ENCODE data around the gene UBL5.

UBL5 gene

DNA sequence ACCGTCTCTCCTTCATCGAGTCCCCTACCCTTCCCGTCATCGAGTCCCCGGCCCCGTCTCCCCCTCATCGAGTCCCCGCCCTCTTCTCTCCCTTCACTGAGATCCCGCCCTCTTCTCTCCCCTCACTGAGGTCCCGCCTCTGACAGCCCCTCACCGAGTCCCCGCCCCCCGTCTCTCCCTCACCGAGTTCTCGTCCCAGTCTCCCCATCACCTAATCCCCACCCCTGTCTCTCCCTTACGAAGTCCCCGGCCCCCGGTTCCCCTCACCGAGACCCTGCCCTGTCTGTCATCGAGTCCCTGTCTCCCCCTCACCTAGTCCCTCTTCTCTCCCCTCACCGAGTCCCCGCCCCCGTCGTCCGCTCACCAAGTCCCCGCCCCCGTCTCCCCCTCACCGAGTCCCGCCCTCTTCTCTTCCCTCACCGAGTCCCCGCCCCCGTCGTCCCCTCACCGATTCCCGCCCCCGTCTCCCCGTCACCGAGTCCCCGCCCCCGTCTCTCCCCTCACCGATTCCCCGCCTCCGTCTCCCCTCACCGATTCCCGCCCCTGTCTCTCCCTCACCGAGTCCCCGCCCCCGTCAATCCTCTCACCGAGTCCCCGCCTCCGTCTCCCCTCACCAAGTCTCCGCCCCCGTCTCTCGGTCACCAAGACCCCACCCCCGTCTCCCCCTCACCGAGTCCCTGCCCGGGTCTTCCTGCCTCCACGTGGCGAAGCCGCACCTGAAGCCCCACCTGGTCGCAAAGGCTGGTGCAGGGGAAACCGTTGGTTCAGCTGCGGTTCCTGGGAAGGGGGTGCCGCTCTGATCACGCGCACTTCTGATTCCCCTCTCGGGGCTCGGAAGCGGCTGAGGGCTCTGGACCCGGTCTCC is 35.3 kb upstream of the UBL5 start:
- Histone ChIP-seq H3K36me3 (ENCODE audit: control insufficient read depth, insufficient read depth, low read length) (no peaks in the 10 kb centered on the region), H3K4me2 (ENCODE audit: low read length) (peak overlapping the region; percentile 97), H3K9ac (no peak overlapping the region), H3K27ac (peak overlapping the region; percentile 93), H3K4me3 (ENCODE audit: low read depth, low read length) (peak overlapping the region; percentile 86), H2AFZ (peak overlapping the region; percentile 96), H3K9me3 (ENCODE audit: control insufficient read depth, low read length) (no peaks in the 10 kb centered on the region), H3K27me3 (ENCODE audit: control insufficient read depth, insufficient read depth, low read length) (no peaks in the 10 kb centered on the region), H3K4me1 (no peaks in the 10 kb centered on the region), H3K79me2 (no peaks in the 10 kb centered on the region)
- TF ChIP-seq, protein P1, sequence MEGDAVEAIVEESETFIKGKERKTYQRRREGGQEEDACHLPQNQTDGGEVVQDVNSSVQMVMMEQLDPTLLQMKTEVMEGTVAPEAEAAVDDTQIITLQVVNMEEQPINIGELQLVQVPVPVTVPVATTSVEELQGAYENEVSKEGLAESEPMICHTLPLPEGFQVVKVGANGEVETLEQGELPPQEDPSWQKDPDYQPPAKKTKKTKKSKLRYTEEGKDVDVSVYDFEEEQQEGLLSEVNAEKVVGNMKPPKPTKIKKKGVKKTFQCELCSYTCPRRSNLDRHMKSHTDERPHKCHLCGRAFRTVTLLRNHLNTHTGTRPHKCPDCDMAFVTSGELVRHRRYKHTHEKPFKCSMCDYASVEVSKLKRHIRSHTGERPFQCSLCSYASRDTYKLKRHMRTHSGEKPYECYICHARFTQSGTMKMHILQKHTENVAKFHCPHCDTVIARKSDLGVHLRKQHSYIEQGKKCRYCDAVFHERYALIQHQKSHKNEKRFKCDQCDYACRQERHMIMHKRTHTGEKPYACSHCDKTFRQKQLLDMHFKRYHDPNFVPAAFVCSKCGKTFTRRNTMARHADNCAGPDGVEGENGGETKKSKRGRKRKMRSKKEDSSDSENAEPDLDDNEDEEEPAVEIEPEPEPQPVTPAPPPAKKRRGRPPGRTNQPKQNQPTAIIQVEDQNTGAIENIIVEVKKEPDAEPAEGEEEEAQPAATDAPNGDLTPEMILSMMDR (IDR thresholded peaks at IDR 0.05), result no peak

DNA sequence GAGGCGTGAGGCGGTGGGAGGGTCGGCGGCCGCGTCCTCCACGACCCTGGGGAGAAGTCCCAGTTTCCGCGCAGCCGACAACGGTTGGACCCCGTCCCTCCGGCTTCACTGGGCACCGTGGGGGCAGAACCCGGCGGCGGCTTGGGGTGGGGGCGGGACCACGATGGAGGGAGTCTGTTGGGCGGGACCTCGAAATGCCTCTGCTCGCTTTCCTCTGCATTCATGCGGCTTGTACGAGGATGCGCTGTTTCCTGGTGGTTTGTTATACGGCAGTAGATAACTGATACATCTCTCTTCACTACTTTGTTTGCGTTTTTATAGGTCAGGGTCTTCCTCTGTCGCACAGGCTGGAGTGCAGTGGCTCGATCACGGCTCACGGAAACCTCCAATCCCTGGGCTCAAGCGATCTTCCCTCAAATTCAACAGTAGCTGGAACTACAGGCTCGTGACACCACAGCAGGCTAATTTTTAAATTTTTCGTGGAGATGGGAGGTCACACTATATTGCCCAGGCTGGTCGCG is 34.6 kb upstream of the UBL5 start:
- H2AFZ ChIP-seq, result peak overlapping the region; percentile 96
- H3K79me2 ChIP-seq, result no peaks in the 10 kb centered on the region
- no peaks in the 10 kb centered on the region for H3K36me3 ChIP-seq (ENCODE audit: control insufficient read depth, insufficient read depth, low read length)
- H3K9me3 ChIP-seq (ENCODE audit: control insufficient read depth, low read length), result no peaks in the 10 kb centered on the region
- peak overlapping the region; percentile 86 for H3K4me3 ChIP-seq (ENCODE audit: low read depth, low read length)
- no peak overlapping the region for H3K9ac ChIP-seq
- H3K4me2 ChIP-seq (ENCODE audit: low read length), result peak overlapping the region; percentile 97
- H3K27ac ChIP-seq, result peak overlapping the region; percentile 93
- TF ChIP-seq, protein P1 (IDR thresholded peaks at IDR 0.05), result no peak
- H3K4me1 ChIP-seq, result no peaks in the 10 kb centered on the region
- H3K27me3 ChIP-seq (ENCODE audit: control insufficient read depth, insufficient read depth, low read length), result no peaks in the 10 kb centered on the region

DNA sequence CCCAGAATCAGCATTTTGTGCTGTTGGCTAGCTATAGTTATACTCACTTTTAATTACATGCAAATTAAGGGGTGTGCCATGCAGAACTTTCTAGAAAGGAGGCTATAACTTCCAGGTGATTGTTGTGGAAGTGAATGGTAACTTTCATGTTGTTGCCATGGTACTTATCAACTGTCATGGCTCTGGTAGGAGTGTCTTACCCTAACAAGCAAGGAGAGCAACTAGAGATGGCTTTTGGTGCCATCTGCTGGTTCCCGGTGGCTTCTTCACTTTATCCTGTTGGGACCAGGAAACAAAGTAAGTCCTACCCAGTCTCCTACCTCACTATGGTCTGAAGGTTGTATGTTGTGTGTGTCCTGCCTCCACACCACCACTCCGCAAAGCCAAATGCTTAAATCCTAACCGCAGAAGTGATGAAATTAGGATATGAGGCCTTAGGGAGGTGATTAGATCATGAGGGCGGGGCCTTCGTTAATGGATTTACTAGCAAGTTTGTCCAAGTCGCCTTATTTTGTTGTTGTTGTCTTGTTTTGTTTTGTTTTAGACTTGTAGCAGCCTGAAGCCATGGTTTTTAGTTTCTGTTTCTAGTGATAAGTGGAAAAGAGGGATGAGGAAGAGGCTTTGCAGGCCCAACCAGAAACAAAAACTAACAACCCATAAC is 31.5 kb upstream of the UBL5 start:
- Histone ChIP-seq H2AFZ (peak overlapping the region; percentile 33), H3K4me1 (no peaks in the 10 kb centered on the region), H3K9ac (no peak overlapping the region), H3K9me3 (ENCODE audit: control insufficient read depth, low read length) (no peaks in the 10 kb centered on the region), H3K4me3 (ENCODE audit: low read depth, low read length) (no peak overlapping the region), H3K27ac (no peak overlapping the region), H3K79me2 (no peaks in the 10 kb centered on the region), H3K4me2 (ENCODE audit: low read length) (no peak overlapping the region), H3K36me3 (ENCODE audit: control insufficient read depth, insufficient read depth, low read length) (no peaks in the 10 kb centered on the region), H3K27me3 (ENCODE audit: control insufficient read depth, insufficient read depth, low read length) (no peaks in the 10 kb centered on the region)
- TF ChIP-seq, protein P1 (IDR thresholded peaks at IDR 0.05), result peak; percentile 85

DNA sequence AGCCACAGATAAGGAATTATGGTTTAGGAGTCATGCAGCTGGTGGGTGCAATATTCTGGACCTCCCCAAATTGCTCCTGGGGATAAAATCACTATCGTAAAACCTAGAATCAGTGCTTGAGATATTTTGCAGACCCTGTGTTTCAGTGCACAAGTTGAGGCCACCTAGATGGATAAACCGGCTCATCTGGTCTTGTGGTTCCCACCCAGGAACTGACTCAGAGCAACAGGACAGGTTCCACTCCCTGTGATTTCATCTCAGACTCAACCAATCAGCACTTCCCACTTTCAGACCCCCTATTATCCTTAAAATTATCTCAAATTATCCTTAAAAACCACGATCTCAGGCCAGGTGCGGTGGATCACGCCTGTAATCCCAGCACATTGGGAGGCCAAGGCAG is 29.8 kb upstream of the UBL5 start:
- H3K9me3 ChIP-seq (ENCODE audit: control insufficient read depth, low read length), result no peaks in the 10 kb centered on the region
- no peak overlapping the region for H3K9ac ChIP-seq
- H3K79me2 ChIP-seq, result no peaks in the 10 kb centered on the region
- H3K27me3 ChIP-seq (ENCODE audit: control insufficient read depth, insufficient read depth, low read length), result no peaks in the 10 kb centered on the region
- no peak overlapping the region for H2AFZ ChIP-seq
- TF ChIP-seq, protein P1 (IDR thresholded peaks at IDR 0.05), result no peak
- no peaks in the 10 kb centered on the region for H3K36me3 ChIP-seq (ENCODE audit: control insufficient read depth, insufficient read depth, low read length)
- H3K4me2 ChIP-seq (ENCODE audit: low read length), result no peak overlapping the region
- no peak overlapping the region for H3K4me3 ChIP-seq (ENCODE audit: low read depth, low read length)
- H3K27ac ChIP-seq, result no peak overlapping the region
- no peaks in the 10 kb centered on the region for H3K4me1 ChIP-seq
